K562 (cell line): ENCODE results near the gene F11R. TPM values are rescaled to one million over a fixed set of nuclear protein-coding genes. Genes with fewer than 3 reads are reported as not detected.
A peak's percentile ranks its signal among the peaks of the same experiment; 100 is the strongest.

Experiments used
- CCNT2 ChIP-seq: IDR thresholded peaks from 2 replicates; pipeline ENCODE4 v1.6.1; 2011; ENCODE audit warnings: borderline replicate concordance, low read depth, mild to moderate bottlenecking, moderate library complexity, mixed read lengths, low read length; ENCODE audit not compliant: insufficient read length; ENCODE audit errors: extremely low read depth
- HBP1 ChIP-seq: fragments of 450-650 bp; formaldehyde crosslinking; IDR thresholded peaks from 2 replicates; pipeline ENCODE4 v1.4.0; 2022; ENCODE audit warnings: missing genetic modification characterization
- MAFK ChIP-seq: IDR thresholded peaks from 2 replicates; pipeline ENCODE4 v1.6.1; 2011; ENCODE audit warnings: low read length, improper control_type of control experiment
- MIER1 ChIP-seq: fragments of 450-650 bp; IDR thresholded peaks from 2 replicates; pipeline ENCODE4 v1.6.1; 2016; ENCODE audit warnings: antibody characterized with exemption, mild to moderate bottlenecking, low read depth
- NBN ChIP-seq: fragments of 450-650 bp; IDR thresholded peaks from 2 replicates; pipeline ENCODE4 v1.6.1; 2016; ENCODE audit warnings: low read depth, mild to moderate bottlenecking
- PRPF4 ChIP-seq: fragments of 200-400 bp; formaldehyde crosslinking; IDR thresholded peaks from one replicate; pipeline ENCODE4 v1.6.1; 2017; ENCODE audit warnings: low read length, low read depth, mild to moderate bottlenecking; ENCODE audit not compliant: insufficient read depth, poor library complexity, severe bottlenecking
- PTTG1 ChIP-seq: fragments of 450-650 bp; IDR thresholded peaks from 2 replicates; pipeline ENCODE4 v1.6.1; 2016; ENCODE audit warnings: low read depth, mild to moderate bottlenecking, missing genetic modification characterization, missing compliant biosample characterization
- RAD21 ChIP-seq, 2 experiments: fragments of 250-450 bp in 1 of 2; fragments of 450-650 bp in 1 of 2; sonication (Bioruptor Pico) in 1 of 2; formaldehyde crosslinking in 1 of 2; IDR thresholded peaks in 1 of 2; conservative IDR thresholded peaks in 1 of 2; 2 replicates each; pipeline versions ENCODE4 v1.4.0 to v1.8.0; 2020 to 2022; ENCODE audit warnings: mild to moderate bottlenecking in 2 of 2, moderate library complexity in 1 of 2
- RERE ChIP-seq: sonication (generic); formaldehyde crosslinking; IDR thresholded peaks from 2 replicates; pipeline ENCODE4 v1.8.0; 2023; ENCODE audit warnings: missing genetic modification reagents, mild to moderate bottlenecking, borderline replicate concordance
- SRF ChIP-seq, 2 experiments: fragments of 250-450, 450-650 bp in 1 of 2; sonication (Bioruptor Pico) in 1 of 2; sonication (generic) in 1 of 2; formaldehyde crosslinking; IDR thresholded peaks; 2 replicates each; pipeline versions ENCODE4 v1.5.0 to v1.5.1; 2020 to 2022; ENCODE audit warnings: mild to moderate bottlenecking in 1 of 2, missing genetic modification reagents in 1 of 2
- ZBTB1 ChIP-seq: sonication (generic); formaldehyde crosslinking; IDR thresholded peaks from 2 replicates; pipeline ENCODE4 v1.8.1; 2023; ENCODE audit warnings: missing genetic modification reagents, low read depth, mild to moderate bottlenecking, borderline replicate concordance
- ZBTB17 ChIP-seq: fragments of 450-650 bp; formaldehyde crosslinking; IDR thresholded peaks from 2 replicates; pipeline ENCODE4 v1.4.0; 2020; ENCODE audit warnings: mild to moderate bottlenecking
- ZFP30 ChIP-seq: fragments of 250-450 bp; sonication (Bioruptor Pico); IDR thresholded peaks from 2 replicates; pipeline ENCODE4 v1.8.0; 2022; ENCODE audit warnings: moderate library complexity, mild to moderate bottlenecking, inconsistent platforms, borderline replicate concordance
- ZNF124 ChIP-seq: sonication (generic); formaldehyde crosslinking; IDR thresholded peaks from 2 replicates; pipeline ENCODE4 v1.8.1; 2022; ENCODE audit warnings: missing genetic modification reagents
- ZNF395 ChIP-seq: fragments of 200-800 bp; sonication (Bioruptor generic); IDR thresholded peaks from 2 replicates; pipeline ENCODE4 v1.6.1; 2017; ENCODE audit warnings: missing genetic modification characterization, missing compliant biosample characterization
- ZNF696 ChIP-seq: fragments of 250-450 bp; sonication (Bioruptor Pico); conservative IDR thresholded peaks from 2 replicates; pipeline ENCODE4 v1.4.0; 2020; ENCODE audit warnings: mild to moderate bottlenecking, moderate library complexity
- ZSCAN29 ChIP-seq: fragments of 450-650 bp; IDR thresholded peaks from 2 replicates; pipeline ENCODE4 v1.6.1; 2017
- polyA plus RNA-seq, 8 experiments: library from polyadenylated mRNA; depleted of rRNA in 4 of 8; stranded (reverse) in 5 of 8; unstranded in 3 of 8; fragments of >200 nt; fragmentation: Nextera tagmentation in 2 of 8; fragmentation: Illumina TruSeq in 1 of 8; extraction: Ambion mirVana in 2 of 8; extraction: Trizol in 1 of 8; gene quantifications; 2 replicates each; pipeline versions ENCODE4 v1.2.1 to v1.2.3, GENCODE V29; 2011 to 2014; ENCODE audit warnings: inconsistent platforms in 1 of 8, missing spikeins in 1 of 8
- total RNA-seq, 7 experiments: library from RNA; depleted of rRNA in 6 of 7; stranded (reverse); fragments of >200 nt in 6 of 7; fragmentation: Illumina TruSeq in 2 of 7; extraction: Trizol in 2 of 7; gene quantifications; 2 replicates each; pipeline versions ENCODE4 v1.2.1 to v1.2.3, GENCODE V29; 2011 to 2021; ENCODE audit warnings: low replicate concordance in 1 of 7
- TF ChIP-seq, protein P1 (sequence below): sonication (generic); formaldehyde crosslinking; IDR thresholded peaks from 2 replicates; pipeline ENCODE4 v1.5.0; 2020; ENCODE audit warnings: missing genetic modification reagents

Gene F11R
- total and polyA plus RNA-seq, 9 of the 15 experiments (the other 6 are each of a cell fraction or from before 2014, with no cell fraction given) = 27.4 to 187 (median 52.5) TPM

GRCh38 chr1:161021165-161021969 lies 415 bp upstream of the F11R start (continued):
- no peak for TF ChIP-seq RERE (CRISPR knock-in tag)
- no peak for TF ChIP-seq RAD21 (CRISPR knock-in tag; conservative IDR thresholded peaks at IDR 0.05 in 1 of 2, IDR thresholded peaks at IDR 0.05 in 1 of 2)
- TF ChIP-seq MAFK = peak; percentile 41; the same call in 1 of the 2 replicates
- TF ChIP-seq, protein P1, sequence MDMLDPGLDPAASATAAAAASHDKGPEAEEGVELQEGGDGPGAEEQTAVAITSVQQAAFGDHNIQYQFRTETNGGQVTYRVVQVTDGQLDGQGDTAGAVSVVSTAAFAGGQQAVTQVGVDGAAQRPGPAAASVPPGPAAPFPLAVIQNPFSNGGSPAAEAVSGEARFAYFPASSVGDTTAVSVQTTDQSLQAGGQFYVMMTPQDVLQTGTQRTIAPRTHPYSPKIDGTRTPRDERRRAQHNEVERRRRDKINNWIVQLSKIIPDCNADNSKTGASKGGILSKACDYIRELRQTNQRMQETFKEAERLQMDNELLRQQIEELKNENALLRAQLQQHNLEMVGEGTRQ (CRISPR knock-in tag) = no peak
- no peak for TF ChIP-seq PRPF4
- no peak for TF ChIP-seq SRF (CRISPR knock-in tag; IDR thresholded peaks at IDR 0.05)
- TF ChIP-seq ZNF124 (CRISPR knock-in tag) = no peak
- TF ChIP-seq ZNF696 (CRISPR knock-in tag) = no peak
- no peak for TF ChIP-seq ZBTB1
- TF ChIP-seq ZSCAN29 = no peak
- no peak for TF ChIP-seq PTTG1 (tag)
- TF ChIP-seq ZFP30 (CRISPR knock-in tag) = no peak
- no peak for TF ChIP-seq HBP1 (CRISPR knock-in tag)
- no peak for TF ChIP-seq ZNF395 (CRISPR knock-in tag)
- peak; percentile 77; the same call in 1 of the 2 replicates for TF ChIP-seq NBN
- TF ChIP-seq ZBTB17 (CRISPR knock-in tag) = no peak
- no peak for TF ChIP-seq CCNT2
- TF ChIP-seq MIER1 = no peak
